ENCODE results near the gene TUBGCP2.
A peak's percentile ranks its signal among the peaks of the same experiment; 100 is the strongest.

Gene TUBGCP2

GRCh38 chr10:133337370-133337725 is 28.7 kb upstream of the TUBGCP2 start (continued):
- TF ChIP-seq ZNF621 (tag by site-specific recombination; IDR thresholded peaks at IDR 0.05): peak; percentile 11; the same call in 1 of the 2 replicates
- TF ChIP-seq ZNF2 (tag by site-specific recombination; IDR thresholded peaks at IDR 0.05): 0 out of 2 replicates have a peak, but pooled peaks have one; percentile 19
- no peak for TF ChIP-seq ZNF37A (tag by site-specific recombination; IDR thresholded peaks at IDR 0.05)
- 0 out of 2 replicates have a peak, but pooled peaks have one; percentile 5 for TF ChIP-seq ZSCAN4 (tag by site-specific recombination; IDR thresholded peaks at IDR 0.05)
- peak; percentile 3; the same call in 1 of the 2 replicates for TF ChIP-seq ZNF155 (tag by site-specific recombination; IDR thresholded peaks at IDR 0.05)
- no peak for TF ChIP-seq ZNF792 (tag by site-specific recombination; IDR thresholded peaks at IDR 0.05)
- 0 out of 2 replicates have a peak, but pooled peaks have one; percentile 10 for TF ChIP-seq ZNF18 (tag by site-specific recombination; IDR thresholded peaks at IDR 0.05)
- no peak for TF ChIP-seq ZNF626 (tag by site-specific recombination; IDR thresholded peaks at IDR 0.05)
- no peak for TF ChIP-seq ZNF146 (tag by site-specific recombination; IDR thresholded peaks at IDR 0.05)
- TF ChIP-seq MYNN (tag by site-specific recombination; IDR thresholded peaks at IDR 0.05; ENCODE audit: borderline replicate concordance): no peak
- no peak for TF ChIP-seq ZNF518A (tag by site-specific recombination; conservative IDR thresholded peaks at IDR 0.05; ENCODE audit: low read depth)
- no peak for TF ChIP-seq ZNF23 (tag by site-specific recombination; IDR thresholded peaks at IDR 0.05; ENCODE audit: borderline replicate concordance)
- no peak for TF ChIP-seq ZNF677 (tag by site-specific recombination; IDR thresholded peaks at IDR 0.05)
- no peak for TF ChIP-seq ZNF555 (tag by site-specific recombination; conservative IDR thresholded peaks at IDR 0.05)
- TF ChIP-seq ZNF266 (tag by site-specific recombination; IDR thresholded peaks at IDR 0.05; ENCODE audit: low read depth): no peak
- peak; percentile 56; the same call in 1 of the 2 replicates for TF ChIP-seq ZNF707 (tag by site-specific recombination; IDR thresholded peaks at IDR 0.05)
- no peak for TF ChIP-seq ZNF48 (tag by site-specific recombination; IDR thresholded peaks at IDR 0.05)
- TF ChIP-seq ZNF248 (tag by site-specific recombination; IDR thresholded peaks at IDR 0.05): no peak
- TF ChIP-seq FEZF1 (tag by site-specific recombination; IDR thresholded peaks at IDR 0.05): no peak
- TF ChIP-seq ZNF670 (tag by site-specific recombination; IDR thresholded peaks at IDR 0.05; ENCODE audit: low read depth): no peak; the same call in 1 of the 2 replicates
- TF ChIP-seq ZBTB1 (tag by site-specific recombination; IDR thresholded peaks at IDR 0.05): no peak; the same call in 1 of the 2 replicates
- 0 out of 2 replicates have a peak, but pooled peaks have one; percentile 5 for TF ChIP-seq ZNF404 (tag by site-specific recombination; IDR thresholded peaks at IDR 0.05)
- no peak for TF ChIP-seq PRDM4 (tag by site-specific recombination; IDR thresholded peaks at IDR 0.05)
- TF ChIP-seq ZNF148 (tag by site-specific recombination; IDR thresholded peaks at IDR 0.05; ENCODE audit: borderline replicate concordance): 0 out of 2 replicates have a peak, but pooled peaks have one; percentile 13
- TF ChIP-seq ZEB2 (tag by site-specific recombination; IDR thresholded peaks at IDR 0.05): peak; percentile 42; the same call in 1 of the 2 replicates
- TF ChIP-seq SETDB1 (IDR thresholded peaks at IDR 0.05; ENCODE audit: insufficient read length, low read length): no peak
- no peak for TF ChIP-seq ZNF544 (tag by site-specific recombination; IDR thresholded peaks at IDR 0.05)

Data from HEK293 (cell line).